ENCODE measurements around the gene EPHA4.

DNA sequence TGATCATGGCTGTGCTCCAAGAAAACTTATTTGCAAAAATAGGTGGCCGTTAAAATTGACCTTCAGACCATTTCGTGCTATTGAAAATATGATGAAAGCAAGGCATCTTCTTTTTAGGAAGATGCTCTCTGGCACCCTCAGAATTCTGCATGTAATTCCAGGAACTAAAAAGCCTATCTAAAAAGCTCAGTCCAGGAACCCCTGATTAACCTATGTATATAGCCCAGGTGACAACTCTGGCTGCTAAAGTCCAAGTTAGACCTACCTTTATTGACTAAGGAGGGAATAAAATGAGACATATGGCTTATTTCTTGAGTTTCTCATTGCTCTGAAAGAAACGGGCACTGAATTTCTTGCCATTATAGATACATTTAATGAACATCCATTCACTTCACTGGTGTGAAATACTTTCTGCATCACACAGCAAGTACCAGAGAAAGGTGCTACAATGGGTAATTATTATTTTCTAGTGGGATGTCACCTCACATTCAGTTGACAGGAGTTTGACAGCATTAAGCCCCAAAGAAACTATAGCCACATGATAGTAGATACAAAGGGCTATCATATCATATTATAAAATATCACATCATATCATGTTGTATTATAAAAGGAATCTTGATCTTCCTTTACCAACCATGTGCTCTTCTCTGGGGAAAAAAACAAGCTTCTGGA is 83.8 kb downstream of the EPHA4 start:
- TF ChIP-seq, protein P1, sequence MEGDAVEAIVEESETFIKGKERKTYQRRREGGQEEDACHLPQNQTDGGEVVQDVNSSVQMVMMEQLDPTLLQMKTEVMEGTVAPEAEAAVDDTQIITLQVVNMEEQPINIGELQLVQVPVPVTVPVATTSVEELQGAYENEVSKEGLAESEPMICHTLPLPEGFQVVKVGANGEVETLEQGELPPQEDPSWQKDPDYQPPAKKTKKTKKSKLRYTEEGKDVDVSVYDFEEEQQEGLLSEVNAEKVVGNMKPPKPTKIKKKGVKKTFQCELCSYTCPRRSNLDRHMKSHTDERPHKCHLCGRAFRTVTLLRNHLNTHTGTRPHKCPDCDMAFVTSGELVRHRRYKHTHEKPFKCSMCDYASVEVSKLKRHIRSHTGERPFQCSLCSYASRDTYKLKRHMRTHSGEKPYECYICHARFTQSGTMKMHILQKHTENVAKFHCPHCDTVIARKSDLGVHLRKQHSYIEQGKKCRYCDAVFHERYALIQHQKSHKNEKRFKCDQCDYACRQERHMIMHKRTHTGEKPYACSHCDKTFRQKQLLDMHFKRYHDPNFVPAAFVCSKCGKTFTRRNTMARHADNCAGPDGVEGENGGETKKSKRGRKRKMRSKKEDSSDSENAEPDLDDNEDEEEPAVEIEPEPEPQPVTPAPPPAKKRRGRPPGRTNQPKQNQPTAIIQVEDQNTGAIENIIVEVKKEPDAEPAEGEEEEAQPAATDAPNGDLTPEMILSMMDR (conservative IDR thresholded peaks at IDR 0.05; ENCODE audit: low read length) = no peak
- no peak for TF ChIP-seq EZH2phosphoT487 (IDR thresholded peaks at IDR 0.05; ENCODE audit: borderline replicate concordance)

All from Loucy (cell line).